Progenitor cell of endocrine pancreas (in vitro differentiated cells): Measurements from ENCODE around the gene FBXW11. TPM values are rescaled to one million over a fixed set of nuclear protein-coding genes. Genes with fewer than 3 reads are reported as not detected.

Experiments
- DNase-seq: peaks from one replicate; pipeline ENCODE4 v3.0.0; 2021; ENCODE audit warnings: low spot score; ENCODE audit not compliant: unreplicated experiment
- H3K27ac Mint-ChIP-seq: 2 replicates; pipeline ENCODE4 v1.8.0; 2021; ENCODE audit warnings: mild to moderate bottlenecking, moderate library complexity, mixed read lengths
- H3K27me3 Mint-ChIP-seq: 2 replicates; pipeline ENCODE4 v1.8.0; 2021; ENCODE audit warnings: mixed read lengths
- H3K36me3 Mint-ChIP-seq: 2 replicates; pipeline ENCODE4 v1.8.0; 2022; ENCODE audit warnings: mixed read lengths; ENCODE audit not compliant: insufficient read depth
- H3K4me1 Mint-ChIP-seq: 2 replicates; pipeline ENCODE4 v1.8.0; 2021; ENCODE audit warnings: low read depth, mixed read lengths
- H3K4me3 Mint-ChIP-seq: 2 replicates; pipeline ENCODE4 v1.8.0; 2021; ENCODE audit warnings: low read depth, mild to moderate bottlenecking, moderate library complexity, mixed read lengths
- H3K9me3 Mint-ChIP-seq: 2 replicates; pipeline ENCODE4 v1.8.0; 2021; ENCODE audit warnings: low read depth, mixed read lengths
- CTCF ChIP-seq: fragments of 200-600 bp; sonication (generic); IDR thresholded peaks from one replicate; pipeline ENCODE4 v1.5.0; 2021; ENCODE audit warnings: antibody characterized with exemption, mild to moderate bottlenecking; ENCODE audit not compliant: unreplicated experiment
- total RNA-seq: library from RNA; stranded (reverse); gene quantifications from 2 replicates; pipeline ENCODE4 v1.2.1, GENCODE V29; 2021

Gene FBXW11
- total RNA-seq, 1 donor from 2014 or later = 63.5 TPM

GRCh38 chr5:171871711-171872110 lies 134.7 kb downstream of the FBXW11 start:
- Mint-ChIP-seq H3K4me1 (peaks cover 16% of the 10 kb centered on the region), H3K9me3 (no peaks in the 10 kb centered on the region), H3K27me3 (no peaks in the 10 kb centered on the region), H3K4me3 (no peak overlapping the region), H3K36me3 (peaks cover 40% of the 10 kb centered on the region), H3K27ac (no peak overlapping the region)
- no peak for DNase-seq
- no peak for TF ChIP-seq CTCF

GRCh38 chr5:171869956-171870355 lies 136.5 kb downstream of the FBXW11 start:
- peaks cover 21% of the 10 kb centered on the region for H3K4me1 Mint-ChIP-seq
- no peaks in the 10 kb centered on the region for H3K27me3 Mint-ChIP-seq
- no peaks in the 10 kb centered on the region for H3K9me3 Mint-ChIP-seq
- no peak overlapping the region for H3K4me3 Mint-ChIP-seq
- H3K36me3 Mint-ChIP-seq = peaks cover 34% of the 10 kb centered on the region
- TF ChIP-seq CTCF = no peak
- H3K27ac Mint-ChIP-seq = no peak overlapping the region
- DNase-seq = no peak

- H3K27ac Mint-ChIP-seq = no peak overlapping the region
Measured at GRCh38 chr5:171868236-171868635, 138.2 kb downstream of the FBXW11 start.

GRCh38 chr5:171867786-171868185 lies 138.7 kb downstream of the FBXW11 start:
- DNase-seq = no peak
- TF ChIP-seq CTCF = no peak
- Mint-ChIP-seq H3K9me3 (no peaks in the 10 kb centered on the region), H3K36me3 (peaks cover 31% of the 10 kb centered on the region), H3K27ac (no peak overlapping the region), H3K27me3 (no peaks in the 10 kb centered on the region), H3K4me1 (peaks cover 18% of the 10 kb centered on the region), H3K4me3 (no peak overlapping the region)

More at GRCh38 chr5:171868236-171868635, 138.2 kb downstream of the FBXW11 start:
- DNase-seq = no peak
- TF ChIP-seq CTCF = no peak
- no peaks in the 10 kb centered on the region for H3K27me3 Mint-ChIP-seq
- no peaks in the 10 kb centered on the region for H3K9me3 Mint-ChIP-seq
- H3K4me3 Mint-ChIP-seq = no peak overlapping the region
- H3K36me3 Mint-ChIP-seq = peaks cover 31% of the 10 kb centered on the region
- H3K4me1 Mint-ChIP-seq = peaks cover 18% of the 10 kb centered on the region

GRCh38 chr5:171865471-171865870 lies 141.0 kb downstream of the FBXW11 start:
- Mint-ChIP-seq H3K27ac (peak overlapping the region; percentile 33), H3K9me3 (no peaks in the 10 kb centered on the region), H3K4me3 (no peak overlapping the region), H3K27me3 (no peaks in the 10 kb centered on the region), H3K36me3 (peaks cover 26% of the 10 kb centered on the region), H3K4me1 (peaks cover 13% of the 10 kb centered on the region)
- DNase-seq = no peak
- TF ChIP-seq CTCF = no peak
